Liver (tissue), 9 donors: ENCODE results near the gene COBL. TPM values are rescaled to one million over a fixed set of nuclear protein-coding genes. Genes with fewer than 3 reads are reported as not detected.

Experiments used
- DNase-seq: peaks from one replicate; pipeline ENCODE4 v3.0.0-alpha.2; 2017; ENCODE audit warnings: low spot score
- H3K27ac ChIP-seq, 2 donors: one replicate each; pipeline ENCODE4 v1.7.0; 2013; ENCODE audit warnings: inconsistent platforms in 2 of 2, low read length in 2 of 2, control low read depth in 1 of 2, low read depth in 1 of 2, mild to moderate bottlenecking in 1 of 2
- H3K27me3 ChIP-seq, 4 donors: one replicate each; pipeline versions ENCODE4 v1.6.1 to v1.7.0; 2013; ENCODE audit warnings: low read length in 3 of 4, inconsistent platforms in 1 of 4, mild to moderate bottlenecking in 1 of 4, moderate library complexity in 1 of 4; ENCODE audit not compliant: control insufficient read depth in 4 of 4, insufficient read depth in 4 of 4
- H3K36me3 ChIP-seq, 4 donors: one replicate each; pipeline versions ENCODE4 v1.6.1 to v1.7.0; 2013; ENCODE audit warnings: low read length in 3 of 4, mild to moderate bottlenecking in 3 of 4, low read depth in 1 of 4, moderate library complexity in 1 of 4; ENCODE audit not compliant: control insufficient read depth in 4 of 4, insufficient read depth in 3 of 4
- H3K4me1 ChIP-seq, 4 donors: one replicate each; pipeline versions ENCODE4 v1.6.1 to v1.7.0; 2013; ENCODE audit warnings: low read length in 3 of 4, mild to moderate bottlenecking in 3 of 4, moderate library complexity in 1 of 4; ENCODE audit not compliant: control insufficient read depth in 4 of 4, insufficient read depth in 4 of 4
- H3K4me3 ChIP-seq, 3 donors: one replicate each; pipeline versions ENCODE4 v1.6.1 to v1.7.0; 2013; ENCODE audit warnings: low read length in 3 of 3, control low read depth in 1 of 3, low read depth in 1 of 3, mild to moderate bottlenecking in 1 of 3
- H3K9ac ChIP-seq, 2 donors: one replicate each; pipeline ENCODE4 v1.7.0; 2013; ENCODE audit warnings: low read length in 2 of 2, mild to moderate bottlenecking in 2 of 2, moderate library complexity in 2 of 2, control low read depth in 1 of 2, low read depth in 1 of 2
- H3K9me3 ChIP-seq, 4 donors: one replicate each; pipeline versions ENCODE4 v1.6.1 to v1.7.0; 2013; ENCODE audit warnings: low read length in 3 of 4; ENCODE audit not compliant: control insufficient read depth in 4 of 4
- CTCF ChIP-seq: fragments of 150-350 bp; IDR thresholded peaks from 2 replicates; pipeline ENCODE4 v1.5.1; 2017; ENCODE audit warnings: improper control_type of control experiment, low read depth, low read length; ENCODE audit not compliant: missing input control
- EGR1 ChIP-seq, 2 donors: IDR thresholded peaks; 2 replicates each; pipeline ENCODE4 v1.6.1; 2016 to 2018; ENCODE audit warnings: antibody characterized with exemption in 2 of 2, low read depth in 2 of 2
- FOXA1 ChIP-seq: IDR thresholded peaks from 2 replicates; pipeline ENCODE4 v1.6.1; 2016; ENCODE audit warnings: antibody characterized with exemption
- FOXA2 ChIP-seq: IDR thresholded peaks from 2 replicates; pipeline ENCODE4 v1.6.1; 2016; ENCODE audit warnings: antibody characterized with exemption
- GABPA ChIP-seq, 2 donors: IDR thresholded peaks in 1 of 2; conservative IDR thresholded peaks in 1 of 2; 2 replicates each; pipeline ENCODE4 v1.6.1; 2016; ENCODE audit warnings: antibody characterized with exemption in 2 of 2, mild to moderate bottlenecking in 1 of 2, moderate library complexity in 1 of 2
- HNF4A ChIP-seq, 2 donors: conservative IDR thresholded peaks; 2 replicates each; pipeline ENCODE4 v1.6.1; 2016; ENCODE audit warnings: antibody characterized with exemption in 2 of 2, mild to moderate bottlenecking in 2 of 2
- HNF4G ChIP-seq: IDR thresholded peaks from 2 replicates; pipeline ENCODE4 v1.6.1; 2016; ENCODE audit warnings: antibody characterized with exemption
- JUND ChIP-seq, 2 donors: IDR thresholded peaks; 2 replicates each; pipeline ENCODE4 v1.6.1; 2016; ENCODE audit warnings: antibody characterized with exemption in 2 of 2
- NR2F2 ChIP-seq: IDR thresholded peaks from 2 replicates; pipeline ENCODE4 v1.6.1; 2016; ENCODE audit warnings: antibody characterized with exemption
- RAD21 ChIP-seq, 2 donors: IDR thresholded peaks; 2 replicates each; pipeline ENCODE4 v1.6.1; 2016; ENCODE audit warnings: antibody characterized with exemption in 2 of 2, mild to moderate bottlenecking in 2 of 2
- RXRA ChIP-seq, 2 donors: IDR thresholded peaks; 2 replicates each; pipeline ENCODE4 v1.6.1; 2017 to 2018; ENCODE audit warnings: antibody characterized with exemption in 2 of 2, mild to moderate bottlenecking in 1 of 2
- SP1 ChIP-seq: IDR thresholded peaks from 2 replicates; pipeline ENCODE4 v1.6.1; 2018; ENCODE audit warnings: antibody characterized with exemption, mild to moderate bottlenecking
- TAF1 ChIP-seq: conservative IDR thresholded peaks from 2 replicates; pipeline ENCODE4 v1.6.1; 2016; ENCODE audit warnings: antibody characterized with exemption, mild to moderate bottlenecking
- YY1 ChIP-seq: IDR thresholded peaks from 2 replicates; pipeline ENCODE4 v1.6.1; 2016; ENCODE audit warnings: antibody characterized with exemption, mild to moderate bottlenecking
- ZBTB33 ChIP-seq: IDR thresholded peaks from 2 replicates; pipeline ENCODE4 v1.6.1; 2016; ENCODE audit warnings: antibody characterized with exemption
- WGBS: extraction: QIAGEN DNeasy Blood & Tissue Kit; methylation state at CpG from one replicate; pipeline ENCODE4 v1.1.7; 2013; 5-methylcytosine and 5-hydroxymethylcytosine counted together
- polyA plus RNA-seq, 2 donors: library from polyadenylated mRNA; stranded (reverse) in 1 of 2; unstranded in 1 of 2; fragments of 200-250 nt in 1 of 2; fragments of >200 nt in 1 of 2; fragmentation: Nextera tagmentation in 1 of 2; extraction: Ambion mirVana in 1 of 2; gene quantifications; one replicate each; pipeline versions ENCODE4 v1.2.1 to v1.2.3, GENCODE V29; 2013 to 2015
- total RNA-seq, 2 donors: library from RNA; depleted of rRNA; stranded (reverse); fragments of >200 nt; gene quantifications; one replicate each; pipeline ENCODE4 v1.2.3, GENCODE V29; 2014
- TF ChIP-seq, protein P1 (sequence below): IDR thresholded peaks from 2 replicates; pipeline ENCODE4 v1.6.1; 2016; ENCODE audit warnings: antibody characterized with exemption, mild to moderate bottlenecking
- TF ChIP-seq, protein P2 (sequence below): IDR thresholded peaks from 2 replicates; pipeline ENCODE4 v1.6.1; 2016; ENCODE audit warnings: antibody characterized with exemption
- TF ChIP-seq, protein P3 (sequence below): IDR thresholded peaks from 2 replicates; pipeline ENCODE4 v1.6.1; 2016; ENCODE audit warnings: antibody characterized with exemption
- donor health status: healthy.
- donor health status: healthy.
- donor health status: healthy.
- donor health status: healthy.
- donor health status: healthy.

COBL gene
- total and polyA plus RNA-seq, 4 donors, result 5.8 to 18.7 (median 10.7) TPM

DNA sequence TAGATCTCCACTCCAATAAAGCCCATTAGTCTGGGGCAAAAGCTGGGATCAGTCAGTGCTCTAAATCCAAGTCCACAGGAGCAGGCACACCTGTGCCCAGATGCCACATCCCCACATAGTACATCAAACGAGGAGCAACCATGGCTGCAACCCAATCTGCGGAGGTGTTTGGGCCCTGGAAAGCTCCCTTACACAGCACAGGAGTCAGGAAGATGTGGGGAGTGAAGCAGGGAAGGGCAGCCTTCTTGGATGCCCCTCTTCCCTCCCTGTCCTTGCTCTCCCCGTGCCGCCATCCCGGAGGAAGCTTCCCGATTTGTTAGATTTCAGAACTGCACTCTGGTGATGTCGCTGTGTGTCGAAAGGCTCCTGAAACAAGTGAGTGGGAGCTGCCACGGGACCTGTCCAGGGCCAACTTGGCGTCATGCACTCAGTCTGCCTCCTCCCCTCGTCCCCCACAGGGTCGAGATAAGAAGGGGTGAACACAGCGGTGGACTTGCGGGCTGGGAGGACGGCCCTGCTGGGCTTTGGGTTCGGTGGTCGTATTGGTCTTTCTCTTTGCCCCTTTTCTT is 303.3 kb downstream of the COBL start:
- WGBS, result 76% methylated on average over 17 of the region's 17 CpGs
- DNase-seq, result peak; percentile 27
- TF ChIP-seq, protein P1, sequence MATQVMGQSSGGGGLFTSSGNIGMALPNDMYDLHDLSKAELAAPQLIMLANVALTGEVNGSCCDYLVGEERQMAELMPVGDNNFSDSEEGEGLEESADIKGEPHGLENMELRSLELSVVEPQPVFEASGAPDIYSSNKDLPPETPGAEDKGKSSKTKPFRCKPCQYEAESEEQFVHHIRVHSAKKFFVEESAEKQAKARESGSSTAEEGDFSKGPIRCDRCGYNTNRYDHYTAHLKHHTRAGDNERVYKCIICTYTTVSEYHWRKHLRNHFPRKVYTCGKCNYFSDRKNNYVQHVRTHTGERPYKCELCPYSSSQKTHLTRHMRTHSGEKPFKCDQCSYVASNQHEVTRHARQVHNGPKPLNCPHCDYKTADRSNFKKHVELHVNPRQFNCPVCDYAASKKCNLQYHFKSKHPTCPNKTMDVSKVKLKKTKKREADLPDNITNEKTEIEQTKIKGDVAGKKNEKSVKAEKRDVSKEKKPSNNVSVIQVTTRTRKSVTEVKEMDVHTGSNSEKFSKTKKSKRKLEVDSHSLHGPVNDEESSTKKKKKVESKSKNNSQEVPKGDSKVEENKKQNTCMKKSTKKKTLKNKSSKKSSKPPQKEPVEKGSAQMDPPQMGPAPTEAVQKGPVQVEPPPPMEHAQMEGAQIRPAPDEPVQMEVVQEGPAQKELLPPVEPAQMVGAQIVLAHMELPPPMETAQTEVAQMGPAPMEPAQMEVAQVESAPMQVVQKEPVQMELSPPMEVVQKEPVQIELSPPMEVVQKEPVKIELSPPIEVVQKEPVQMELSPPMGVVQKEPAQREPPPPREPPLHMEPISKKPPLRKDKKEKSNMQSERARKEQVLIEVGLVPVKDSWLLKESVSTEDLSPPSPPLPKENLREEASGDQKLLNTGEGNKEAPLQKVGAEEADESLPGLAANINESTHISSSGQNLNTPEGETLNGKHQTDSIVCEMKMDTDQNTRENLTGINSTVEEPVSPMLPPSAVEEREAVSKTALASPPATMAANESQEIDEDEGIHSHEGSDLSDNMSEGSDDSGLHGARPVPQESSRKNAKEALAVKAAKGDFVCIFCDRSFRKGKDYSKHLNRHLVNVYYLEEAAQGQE, result no peak
- TF ChIP-seq, protein P2, sequence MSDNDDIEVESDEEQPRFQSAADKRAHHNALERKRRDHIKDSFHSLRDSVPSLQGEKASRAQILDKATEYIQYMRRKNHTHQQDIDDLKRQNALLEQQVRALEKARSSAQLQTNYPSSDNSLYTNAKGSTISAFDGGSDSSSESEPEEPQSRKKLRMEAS, result no peak
- no peak for TF ChIP-seq HNF4A (conservative IDR thresholded peaks at IDR 0.05)
- TF ChIP-seq YY1, result no peak
- no peak for TF ChIP-seq ZBTB33
- no peak for TF ChIP-seq FOXA1
- TF ChIP-seq, protein P3, sequence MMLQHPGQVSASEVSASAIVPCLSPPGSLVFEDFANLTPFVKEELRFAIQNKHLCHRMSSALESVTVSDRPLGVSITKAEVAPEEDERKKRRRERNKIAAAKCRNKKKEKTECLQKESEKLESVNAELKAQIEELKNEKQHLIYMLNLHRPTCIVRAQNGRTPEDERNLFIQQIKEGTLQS, result no peak
- TF ChIP-seq TAF1, result no peak
- no peak for TF ChIP-seq FOXA2
- no peak for TF ChIP-seq RAD21 (IDR thresholded peaks at IDR 0.05)
- TF ChIP-seq CTCF, result no peak
- no peak for TF ChIP-seq HNF4G
- no peak for TF ChIP-seq GABPA (IDR thresholded peaks at IDR 0.05 in 1 of 2, conservative IDR thresholded peaks at IDR 0.05 in 1 of 2)
- TF ChIP-seq JUND (IDR thresholded peaks at IDR 0.05), result no peak
- no peak for TF ChIP-seq EGR1 (IDR thresholded peaks at IDR 0.05; ENCODE audit: low read depth in 2 of 2)
- no peak for TF ChIP-seq SP1
- no peak for TF ChIP-seq NR2F2
- TF ChIP-seq RXRA (IDR thresholded peaks at IDR 0.05), result no peak

More for the DNA sequence above, 303.3 kb downstream of the COBL start:
- Histone ChIP-seq H3K27me3 (no peaks in the 10 kb centered on the region), H3K27ac (no peak overlapping the region), H3K9ac (no peak overlapping the region), H3K4me1 (no peaks in the 10 kb centered on the region), H3K9me3 (no peaks in the 10 kb centered on the region), H3K4me3 (no peak overlapping the region), H3K36me3 (no peaks in the 10 kb centered on the region)
